GM12864 (cell line): ENCODE results near the gene RASSF8.

Source experiments
- DNase-seq: peaks from one replicate; pipeline ENCODE4 v3.0.0-alpha.2; 2011; ENCODE audit warnings: low read depth
- H3K4me3 ChIP-seq: 2 replicates; pipeline ENCODE4 v1.5.1; 2011; ENCODE audit warnings: mild to moderate bottlenecking, low read depth, low read length, control low read depth
- TF ChIP-seq, protein P1 (sequence below): IDR thresholded peaks from 2 replicates; pipeline ENCODE4 v1.5.1; 2011; ENCODE audit warnings: low read depth, mild to moderate bottlenecking, moderate library complexity, low read length, control low read depth, inconsistent platforms; ENCODE audit errors: missing control alignments

RASSF8 gene

DNA sequence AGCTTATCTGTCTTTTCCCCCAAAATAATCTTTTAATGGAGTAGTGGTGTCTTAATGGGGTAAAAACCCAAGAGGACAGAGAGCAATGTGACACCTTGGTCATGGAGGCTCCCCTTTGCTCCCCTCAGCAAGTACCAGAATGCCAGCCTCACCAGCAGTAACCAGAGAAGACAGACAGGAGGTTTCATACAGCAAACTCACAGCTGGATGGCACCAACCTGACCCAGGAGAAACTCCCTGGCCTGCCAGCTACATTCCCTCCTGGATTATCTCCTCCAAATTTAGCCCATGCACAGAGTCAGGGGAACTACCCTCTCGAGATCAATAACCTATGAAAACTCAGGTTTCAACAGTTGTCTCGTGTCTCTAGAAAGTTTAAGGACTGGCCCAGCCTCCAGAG is 150.4 kb downstream of the RASSF8 start:
- no peak overlapping the region for H3K4me3 ChIP-seq
- no peak for DNase-seq
- TF ChIP-seq, protein P1, sequence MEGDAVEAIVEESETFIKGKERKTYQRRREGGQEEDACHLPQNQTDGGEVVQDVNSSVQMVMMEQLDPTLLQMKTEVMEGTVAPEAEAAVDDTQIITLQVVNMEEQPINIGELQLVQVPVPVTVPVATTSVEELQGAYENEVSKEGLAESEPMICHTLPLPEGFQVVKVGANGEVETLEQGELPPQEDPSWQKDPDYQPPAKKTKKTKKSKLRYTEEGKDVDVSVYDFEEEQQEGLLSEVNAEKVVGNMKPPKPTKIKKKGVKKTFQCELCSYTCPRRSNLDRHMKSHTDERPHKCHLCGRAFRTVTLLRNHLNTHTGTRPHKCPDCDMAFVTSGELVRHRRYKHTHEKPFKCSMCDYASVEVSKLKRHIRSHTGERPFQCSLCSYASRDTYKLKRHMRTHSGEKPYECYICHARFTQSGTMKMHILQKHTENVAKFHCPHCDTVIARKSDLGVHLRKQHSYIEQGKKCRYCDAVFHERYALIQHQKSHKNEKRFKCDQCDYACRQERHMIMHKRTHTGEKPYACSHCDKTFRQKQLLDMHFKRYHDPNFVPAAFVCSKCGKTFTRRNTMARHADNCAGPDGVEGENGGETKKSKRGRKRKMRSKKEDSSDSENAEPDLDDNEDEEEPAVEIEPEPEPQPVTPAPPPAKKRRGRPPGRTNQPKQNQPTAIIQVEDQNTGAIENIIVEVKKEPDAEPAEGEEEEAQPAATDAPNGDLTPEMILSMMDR: no peak

DNA sequence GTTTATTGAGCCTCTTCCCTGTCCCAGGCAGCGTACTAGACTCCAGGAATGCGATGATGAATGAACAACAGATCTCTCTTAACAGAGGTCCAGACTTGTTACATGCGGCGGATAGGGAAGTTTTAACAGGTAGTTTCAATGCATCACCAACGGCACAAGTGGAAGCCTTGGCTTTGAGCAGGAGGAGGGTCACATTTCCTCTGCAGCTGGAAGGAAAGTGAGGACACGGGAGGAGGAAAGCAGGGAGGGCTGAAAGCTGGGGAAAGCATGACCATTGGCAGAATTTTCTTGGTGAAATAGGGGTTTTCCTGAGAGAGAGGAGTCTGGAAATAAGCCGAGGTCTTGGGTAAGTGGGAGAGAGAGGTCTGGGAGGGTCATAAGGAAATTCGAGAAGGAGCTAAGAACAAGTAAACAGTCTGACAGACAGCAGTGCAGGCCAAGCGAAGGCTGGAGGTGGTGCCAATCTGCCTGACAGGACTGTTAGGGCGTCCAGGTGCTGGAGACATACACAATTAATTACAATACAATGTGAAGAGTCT is 150.9 kb downstream of the RASSF8 start:
- TF ChIP-seq, protein P1: no peak
- no peak overlapping the region for H3K4me3 ChIP-seq
- no peak for DNase-seq

DNA sequence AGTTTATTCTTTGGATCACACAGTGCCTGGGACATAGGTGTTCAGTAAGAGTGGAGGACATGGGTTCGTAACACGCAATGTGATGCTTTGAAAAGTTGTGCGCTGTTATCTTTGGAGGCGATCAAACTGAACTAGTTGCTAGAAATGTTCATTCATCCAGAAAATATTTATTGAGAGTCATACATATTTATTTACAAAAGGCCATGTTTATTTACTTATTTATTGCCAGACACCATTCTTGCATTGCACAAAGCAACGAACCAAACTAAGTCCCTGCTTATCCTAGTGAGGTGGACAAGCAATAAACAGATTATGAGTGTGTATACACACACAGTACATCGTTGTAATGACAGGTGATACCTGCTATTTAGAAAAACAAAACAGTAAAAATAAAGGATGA is 153.8 kb downstream of the RASSF8 start:
- TF ChIP-seq, protein P1: no peak
- no peak for DNase-seq
- no peak overlapping the region for H3K4me3 ChIP-seq

DNA sequence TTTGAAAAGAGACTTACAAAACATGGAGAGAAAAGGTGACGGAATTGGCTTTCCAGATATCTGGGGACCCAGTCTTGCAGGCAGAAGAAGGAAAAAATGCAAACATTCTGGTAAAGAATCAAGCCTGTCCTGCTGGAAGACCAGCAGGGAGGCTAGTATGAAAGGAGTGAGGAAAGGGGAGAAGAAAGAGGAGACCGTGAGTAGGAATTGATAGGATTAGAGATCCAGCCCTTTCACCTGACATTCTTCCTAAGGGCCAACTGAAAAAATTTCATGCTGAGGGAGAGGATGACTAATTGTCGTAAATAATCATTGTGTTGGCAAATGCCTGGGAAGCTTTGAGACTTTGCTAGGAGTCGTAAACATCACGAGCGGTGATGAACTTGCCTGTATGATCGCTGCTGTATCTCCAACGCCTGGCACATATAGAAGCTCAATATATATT is 154.2 kb downstream of the RASSF8 start:
- H3K4me3 ChIP-seq: no peak overlapping the region
- DNase-seq: no peak
- TF ChIP-seq, protein P1: no peak

DNA sequence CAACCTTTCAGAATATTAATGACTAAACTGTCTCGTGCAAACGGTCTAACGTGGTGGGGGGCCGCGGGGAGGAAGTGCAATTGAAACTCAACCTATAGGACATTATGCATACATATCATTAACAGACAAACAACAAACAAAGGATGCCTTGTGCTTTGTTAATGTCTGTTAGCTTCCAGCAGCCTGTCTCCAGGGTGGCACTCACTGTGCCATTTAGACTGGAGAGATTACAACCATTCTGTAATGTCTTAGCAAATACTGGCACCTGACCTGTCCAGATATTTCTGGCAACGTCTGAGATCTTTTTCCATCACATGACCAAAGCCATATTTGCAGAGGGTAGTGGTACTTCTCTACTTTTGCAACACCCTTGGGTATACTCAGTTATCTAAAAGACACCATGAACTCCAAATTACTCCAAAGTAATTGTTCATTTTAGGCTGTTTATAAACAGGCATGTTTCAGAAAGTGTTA is 154.7 kb downstream of the RASSF8 start:
- H3K4me3 ChIP-seq: no peak overlapping the region

DNA sequence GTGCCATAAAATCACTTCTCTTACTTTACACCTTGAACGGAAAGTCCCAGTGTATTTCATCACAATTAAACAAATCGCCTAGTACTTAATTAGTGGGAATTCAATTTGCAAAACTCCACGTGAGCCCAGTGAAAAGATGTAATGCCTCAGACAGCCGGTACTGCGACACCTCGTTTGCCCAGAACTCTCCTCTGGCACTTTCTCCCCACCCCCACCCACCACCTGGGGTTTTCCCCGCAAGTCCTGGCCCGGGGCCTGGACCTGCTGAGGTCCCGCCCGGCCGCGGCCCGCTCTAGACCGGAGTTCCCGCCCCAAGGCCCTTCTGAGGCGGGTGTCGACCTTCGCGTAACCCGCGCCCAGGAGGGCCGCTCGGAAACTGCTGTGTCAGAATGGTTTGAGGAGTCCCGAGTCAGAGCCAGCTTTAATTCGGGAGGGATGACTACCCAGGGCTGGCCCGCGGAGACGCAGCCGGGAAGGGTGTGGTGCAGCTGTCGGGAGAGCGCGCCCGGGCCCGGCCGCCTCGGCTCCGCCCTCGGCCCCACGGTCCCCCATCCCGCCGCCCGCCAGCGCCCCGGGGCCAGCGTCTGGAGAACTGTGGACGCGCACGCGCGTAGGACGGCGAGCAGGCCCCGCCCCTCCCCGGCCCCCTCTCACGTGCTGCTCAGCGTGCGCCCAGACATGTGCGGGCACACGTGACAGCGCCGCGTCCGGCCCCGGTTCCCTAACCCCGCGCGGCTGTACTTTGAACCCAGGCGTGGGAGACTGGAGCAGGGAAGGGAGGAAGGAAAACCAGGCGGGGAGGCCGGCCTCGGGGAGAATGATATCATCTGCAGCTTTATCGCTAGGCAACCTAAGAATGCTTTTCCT is 155.6 kb downstream of the RASSF8 start:
- H3K4me3 ChIP-seq: peak overlapping the region; percentile 56
- TF ChIP-seq, protein P1: peak; percentile 48
- no peak for DNase-seq

More for the DNA sequence above, 154.7 kb downstream of the RASSF8 start:
- TF ChIP-seq, protein P1: no peak
- no peak for DNase-seq
